OCI-LY1 (cell line): ENCODE results near the gene SDSL.

ENCODE experiments used
- CTCF ChIP-seq: fragments of 200-600 bp; sonication (generic), shearing (Covaris generic); IDR thresholded peaks from 2 replicates; pipeline ENCODE4 v1.5.1; 2017; ENCODE audit warnings: mild to moderate bottlenecking, antibody characterized with exemption, low read length, moderate library complexity, mixed read lengths
- EZH2 ChIP-seq: fragments of 200-600 bp; sonication (generic), shearing (Covaris generic); IDR thresholded peaks from 2 replicates; pipeline ENCODE4 v1.8.0; 2017; ENCODE audit warnings: borderline replicate concordance, mixed run types, mild to moderate bottlenecking, antibody characterized with exemption, low read length, moderate library complexity, mixed read lengths

GRCh38 chr12:113439301-113439597 lies 17.1 kb downstream of the SDSL start:
- TF ChIP-seq EZH2 (no peak), CTCF (no peak)
